IPS DF 6.9 (cell line): ENCODE measurements around the gene CYP27C1.

ENCODE experiments used
- DNase-seq: peaks from one replicate; pipeline ENCODE4 v3.0.0-alpha.2; 2013; ENCODE audit warnings: low read depth, low spot score
- H3K27ac ChIP-seq: one replicate; pipeline ENCODE4 v1.5.1; 2013; ENCODE audit warnings: low read length, control low read depth
- H3K27me3 ChIP-seq: 2 replicates; pipeline ENCODE4 v1.6.1; 2013; ENCODE audit warnings: mild to moderate bottlenecking, low read length; ENCODE audit not compliant: control insufficient read depth, insufficient read depth
- H3K36me3 ChIP-seq: 2 replicates; pipeline ENCODE4 v1.6.1; 2013; ENCODE audit warnings: low read length; ENCODE audit not compliant: control insufficient read depth, insufficient read depth
- H3K4me1 ChIP-seq: 2 replicates; pipeline ENCODE4 v1.6.1; 2013; ENCODE audit warnings: low read length; ENCODE audit not compliant: control insufficient read depth, insufficient read depth
- H3K4me3 ChIP-seq: 2 replicates; pipeline ENCODE4 v1.5.1; 2013; ENCODE audit warnings: mild to moderate bottlenecking, low read length
- H3K9me3 ChIP-seq: 2 replicates; pipeline ENCODE4 v1.6.1; 2013; ENCODE audit warnings: low read length, inconsistent platforms; ENCODE audit not compliant: control insufficient read depth, insufficient read depth
- WGBS: extraction: QIAGEN DNeasy Blood & Tissue Kit; methylation state at CpG from one replicate; pipeline ENCODE4 v1.1.7; 2013; ENCODE audit warnings: mixed read lengths, missing lambda C conversion rate; ENCODE audit not compliant: insufficient read length, insufficient coverage; 5-methylcytosine and 5-hydroxymethylcytosine counted together

Gene CYP27C1

DNA sequence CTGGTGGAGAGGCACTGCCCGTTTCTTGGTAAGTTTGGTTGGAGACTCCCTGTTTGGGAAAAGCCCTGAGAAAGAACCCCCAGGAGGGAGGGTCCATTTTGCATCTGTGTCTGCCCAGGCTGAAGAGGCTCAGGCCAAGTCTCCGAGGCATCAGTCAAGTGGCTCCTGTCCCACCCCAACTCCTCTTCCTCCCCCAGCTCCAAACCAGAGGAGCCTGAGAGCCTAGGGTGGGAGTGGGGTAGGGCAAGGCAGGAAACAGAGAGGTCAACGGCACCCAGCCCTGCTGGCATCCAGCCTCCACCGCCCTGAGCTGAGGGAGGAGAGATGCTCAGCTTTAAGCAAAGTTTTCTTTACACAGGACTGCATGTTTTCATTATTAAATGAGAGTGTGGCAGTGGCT is 38.2 kb downstream of the CYP27C1 start:
- no peak overlapping the region for H3K27ac ChIP-seq
- H3K4me3 ChIP-seq: no peak overlapping the region
- no peaks in the 10 kb centered on the region for H3K27me3 ChIP-seq
- H3K9me3 ChIP-seq: no peaks in the 10 kb centered on the region
- no peak for DNase-seq
- no CpG with 5 or more reads among the region's 4 CpGs for WGBS
- no peaks in the 10 kb centered on the region for H3K36me3 ChIP-seq
- no peaks in the 10 kb centered on the region for H3K4me1 ChIP-seq

DNA sequence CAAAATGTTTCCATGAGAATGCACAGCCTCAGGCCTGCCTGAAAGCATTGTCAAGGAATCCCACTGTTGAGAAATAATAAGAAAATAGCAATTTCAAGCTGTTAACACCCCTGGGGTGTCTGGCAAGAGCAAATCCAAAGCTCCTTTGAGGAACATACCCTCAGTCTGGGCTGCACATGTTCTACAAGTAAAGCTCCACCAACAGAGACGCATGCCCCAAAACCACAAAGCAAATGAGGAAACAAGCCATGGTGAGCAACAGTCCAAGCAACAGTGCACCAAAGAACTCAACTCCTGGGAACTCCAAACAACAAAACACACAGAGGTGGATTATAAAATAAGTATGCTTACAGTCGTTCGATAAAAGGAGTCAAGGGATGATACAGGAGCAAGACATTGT is 40.3 kb downstream of the CYP27C1 start:
- no CpG with 5 or more reads among the region's 3 CpGs for WGBS
- H3K27ac ChIP-seq: no peak overlapping the region
- no peaks in the 10 kb centered on the region for H3K36me3 ChIP-seq
- H3K4me1 ChIP-seq: peaks cover 2% of the 10 kb centered on the region; the same call in 1 of the 2 replicates
- no peaks in the 10 kb centered on the region for H3K27me3 ChIP-seq
- H3K9me3 ChIP-seq: no peaks in the 10 kb centered on the region
- no peak for DNase-seq
- H3K4me3 ChIP-seq: no peak overlapping the region

DNA sequence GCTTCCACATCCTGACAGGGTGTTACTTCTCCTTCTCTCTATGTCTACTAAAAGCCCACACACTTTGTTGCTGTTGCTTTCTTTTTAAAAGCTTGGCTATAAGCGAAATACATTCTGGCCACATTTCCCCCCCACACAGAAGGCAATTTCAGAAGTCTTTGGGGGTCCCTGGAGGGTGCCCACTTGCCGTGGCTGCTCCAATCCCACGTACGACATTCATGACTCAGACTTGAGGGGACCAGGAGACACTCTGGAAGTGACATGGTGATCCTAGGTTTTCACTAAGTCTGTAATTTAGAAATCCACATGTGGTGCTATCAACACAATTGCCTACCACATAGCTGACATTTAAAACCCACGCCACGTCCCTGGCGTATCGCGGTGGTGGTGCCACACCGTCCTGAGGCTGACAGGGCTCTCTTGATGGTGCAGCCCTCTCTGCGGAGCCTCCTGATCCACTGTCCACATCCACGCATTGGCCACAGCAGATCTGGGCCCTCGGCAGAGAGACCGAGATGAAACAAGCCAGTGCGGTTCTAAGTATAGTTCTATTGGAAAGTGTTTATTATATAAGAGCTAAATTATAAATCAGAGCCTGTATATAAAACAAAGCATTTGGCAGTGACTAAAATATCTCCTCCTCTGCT is 42.4 kb downstream of the CYP27C1 start:
- no peaks in the 10 kb centered on the region for H3K36me3 ChIP-seq
- peaks cover 2% of the 10 kb centered on the region; the same call in 1 of the 2 replicates for H3K4me1 ChIP-seq
- H3K9me3 ChIP-seq: no peaks in the 10 kb centered on the region
- no peak overlapping the region for H3K27ac ChIP-seq
- H3K27me3 ChIP-seq: no peaks in the 10 kb centered on the region
- DNase-seq: no peak
- WGBS: no CpG with 5 or more reads among the region's 15 CpGs
- H3K4me3 ChIP-seq: no peak overlapping the region

DNA sequence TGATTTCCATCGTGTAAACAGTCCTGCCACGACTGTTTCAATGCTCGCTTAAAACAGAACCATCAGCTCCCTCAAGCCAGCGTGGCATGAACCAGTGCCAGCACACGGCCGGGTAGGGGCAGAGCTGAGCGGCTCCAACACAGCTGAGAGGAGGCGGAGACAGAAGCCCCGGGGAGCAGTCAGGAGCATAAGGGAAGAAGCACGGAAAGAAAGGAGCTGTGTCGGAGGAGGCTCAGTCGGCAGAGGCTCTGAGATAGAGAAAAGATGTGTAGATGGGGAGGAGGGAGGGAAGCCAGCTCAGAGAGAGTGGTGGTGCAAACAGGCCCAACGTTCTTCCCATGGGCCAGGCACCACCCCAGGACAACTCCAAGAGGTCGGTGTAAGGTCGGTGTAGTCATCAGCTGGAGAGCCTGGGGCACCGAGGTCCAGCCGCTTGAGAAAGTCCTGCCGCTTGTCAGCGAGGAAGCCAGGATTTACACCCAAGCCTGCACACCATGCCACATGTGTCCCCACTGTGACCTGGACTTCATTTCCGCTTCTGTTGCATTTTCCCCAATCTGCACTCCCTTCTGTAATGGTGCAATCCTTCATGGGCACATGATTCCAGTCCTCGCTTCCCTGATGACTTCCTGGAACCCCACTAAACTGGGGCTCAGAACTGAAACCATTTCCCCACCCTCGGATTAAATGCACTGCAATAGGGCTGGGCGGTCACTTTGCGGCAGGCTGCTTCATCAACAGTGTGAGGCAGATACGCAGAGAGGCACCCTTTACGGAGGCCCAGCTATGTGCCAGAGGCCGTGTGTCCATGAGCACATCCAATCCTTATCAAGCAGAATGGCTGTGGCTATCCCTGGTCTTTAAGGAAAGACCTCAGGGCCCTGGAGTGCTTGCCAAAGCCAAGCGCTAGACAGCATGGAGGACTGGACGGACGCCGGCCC is 43.5 kb downstream of the CYP27C1 start:
- H3K4me1 ChIP-seq: peaks cover 2% of the 10 kb centered on the region; the same call in 1 of the 2 replicates
- no peak overlapping the region for H3K4me3 ChIP-seq
- no peaks in the 10 kb centered on the region for H3K36me3 ChIP-seq
- no CpG with 5 or more reads among the region's 31 CpGs for WGBS
- H3K27me3 ChIP-seq: no peaks in the 10 kb centered on the region
- no peak for DNase-seq
- H3K27ac ChIP-seq: no peak overlapping the region
- no peaks in the 10 kb centered on the region for H3K9me3 ChIP-seq

- no peak overlapping the region for H3K27ac ChIP-seq
- no peaks in the 10 kb centered on the region for H3K27me3 ChIP-seq
- H3K4me3 ChIP-seq: no peak overlapping the region
- no peak for DNase-seq
- peaks cover 2% of the 10 kb centered on the region; the same call in 1 of the 2 replicates for H3K4me1 ChIP-seq
- WGBS: no CpG with 5 or more reads among the region's 19 CpGs
- H3K36me3 ChIP-seq: no peaks in the 10 kb centered on the region
- no peaks in the 10 kb centered on the region for H3K9me3 ChIP-seq
Measured at GRCh38 chr2:127175751-127176354, 44.2 kb downstream of the CYP27C1 start.

DNA sequence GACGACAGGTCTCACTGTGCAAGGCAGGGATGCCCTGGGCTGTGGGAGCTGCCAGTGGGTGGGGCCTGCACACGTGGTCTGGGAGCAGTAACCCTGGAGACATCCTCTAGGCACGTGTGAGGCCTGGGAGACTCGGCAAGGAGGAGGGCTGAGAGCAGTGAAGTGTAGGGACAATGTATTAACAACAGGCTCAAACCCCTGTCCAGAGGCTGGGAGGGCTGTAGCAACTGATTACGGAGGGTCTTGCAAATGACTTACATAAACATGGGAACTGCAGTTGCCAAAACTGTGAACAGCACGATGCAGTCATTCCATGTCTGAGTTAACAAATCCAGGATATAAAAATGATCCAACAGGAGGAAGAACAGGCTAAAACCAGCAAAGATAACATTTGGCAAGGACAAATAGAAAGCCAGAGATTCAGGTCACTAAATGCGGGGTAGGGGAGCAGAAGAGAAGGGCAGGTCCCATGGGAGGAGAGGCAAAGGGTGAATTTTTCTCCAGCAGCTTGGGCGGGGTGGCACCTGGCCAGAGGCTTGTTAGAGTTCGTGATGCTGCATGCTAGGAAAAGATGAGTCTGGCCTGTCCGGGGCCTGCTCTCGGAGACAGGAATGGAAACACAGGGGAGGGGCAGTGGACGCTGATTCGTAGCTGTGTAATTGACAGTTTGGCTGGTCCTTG is 44.9 kb downstream of the CYP27C1 start:
- Histone ChIP-seq H3K4me1 (peaks cover 2% of the 10 kb centered on the region; the same call in 1 of the 2 replicates), H3K27ac (no peak overlapping the region), H3K4me3 (no peak overlapping the region), H3K27me3 (no peaks in the 10 kb centered on the region), H3K9me3 (no peaks in the 10 kb centered on the region), H3K36me3 (no peaks in the 10 kb centered on the region)
- no CpG with 5 or more reads among the region's 13 CpGs for WGBS
- no peak for DNase-seq

DNA sequence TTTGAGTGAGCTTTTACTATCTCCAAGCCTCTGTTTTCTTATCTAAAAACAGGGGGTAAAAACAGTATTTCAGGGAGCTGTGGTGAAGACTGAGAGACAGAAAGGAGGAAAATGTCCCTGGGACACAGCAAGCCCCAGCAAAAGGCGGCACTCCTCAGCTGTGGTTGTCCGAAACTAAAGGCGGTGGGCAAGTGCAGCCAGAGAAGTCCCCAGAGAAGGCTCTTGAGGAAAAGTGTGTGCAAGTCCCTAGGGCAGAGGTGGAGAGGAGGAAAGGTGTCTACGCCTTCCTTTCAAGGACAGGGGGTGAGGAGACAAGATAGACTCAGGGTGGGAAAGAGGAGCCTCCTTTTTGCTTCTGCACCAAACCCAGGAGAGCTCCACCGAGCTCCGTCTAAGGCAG is 45.5 kb downstream of the CYP27C1 start:
- H3K4me1 ChIP-seq: peaks cover 2% of the 10 kb centered on the region; the same call in 1 of the 2 replicates
- no peaks in the 10 kb centered on the region for H3K9me3 ChIP-seq
- no peak overlapping the region for H3K27ac ChIP-seq
- H3K27me3 ChIP-seq: no peaks in the 10 kb centered on the region
- no peak for DNase-seq
- no CpG with 5 or more reads among the region's 6 CpGs for WGBS
- no peak overlapping the region for H3K4me3 ChIP-seq
- H3K36me3 ChIP-seq: no peaks in the 10 kb centered on the region

- no peak for DNase-seq
- no CpG with 5 or more reads among the region's 6 CpGs for WGBS
- Histone ChIP-seq H3K4me3 (no peak overlapping the region), H3K27ac (no peak overlapping the region), H3K36me3 (no peaks in the 10 kb centered on the region), H3K4me1 (peaks cover 2% of the 10 kb centered on the region; the same call in 1 of the 2 replicates), H3K9me3 (no peaks in the 10 kb centered on the region), H3K27me3 (no peaks in the 10 kb centered on the region)
Measured at GRCh38 chr2:127174136-127174535, 46.0 kb downstream of the CYP27C1 start.

DNA sequence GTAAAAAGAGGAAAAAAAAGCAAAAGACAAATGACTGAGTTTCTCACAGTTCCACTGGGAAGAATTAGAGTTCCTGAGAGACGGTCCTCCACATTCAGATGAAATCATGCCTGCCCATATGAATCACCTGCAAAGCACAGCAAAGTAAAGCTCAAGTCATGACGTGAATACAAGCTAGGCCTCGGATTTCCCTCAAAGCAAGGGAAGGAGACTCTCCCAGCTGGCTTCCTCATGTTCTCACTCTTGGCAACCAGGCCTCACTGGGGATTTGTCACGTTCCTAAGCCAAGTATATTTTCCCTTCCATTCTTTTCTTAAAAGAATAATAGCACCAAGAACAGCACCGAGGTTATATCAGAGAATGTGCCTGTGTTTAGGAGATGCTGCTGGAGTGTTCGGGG is 47.0 kb downstream of the CYP27C1 start:
- DNase-seq: no peak
- no peaks in the 10 kb centered on the region for H3K36me3 ChIP-seq
- no peaks in the 10 kb centered on the region for H3K27me3 ChIP-seq
- H3K4me3 ChIP-seq: no peak overlapping the region
- no CpG with 5 or more reads among the region's 6 CpGs for WGBS
- peaks cover 2% of the 10 kb centered on the region; the same call in 1 of the 2 replicates for H3K4me1 ChIP-seq
- no peaks in the 10 kb centered on the region for H3K9me3 ChIP-seq
- no peak overlapping the region for H3K27ac ChIP-seq

GRCh38 chr2:127172306-127172705 is 47.8 kb downstream of the CYP27C1 start:
- no peaks in the 10 kb centered on the region for H3K36me3 ChIP-seq
- no peak for DNase-seq
- no peaks in the 10 kb centered on the region for H3K27me3 ChIP-seq
- no peaks in the 10 kb centered on the region for H3K9me3 ChIP-seq
- no peak overlapping the region for H3K4me3 ChIP-seq
- WGBS: no CpG with 5 or more reads among the region's 6 CpGs
- H3K27ac ChIP-seq: no peak overlapping the region
- peaks cover 2% of the 10 kb centered on the region; the same call in 1 of the 2 replicates for H3K4me1 ChIP-seq
